GM08714 (cell line): ENCODE measurements around the gene LRP2BP.

Source experiments
- H3K4me3 ChIP-seq: fragments of 200-500 bp; sonication (Bioruptor generic); 2 replicates; pipeline ENCODE4 v1.5.1; 2014; ENCODE audit warnings: mild to moderate bottlenecking, low read length, inconsistent platforms
- ZNF274 ChIP-seq: IDR thresholded peaks from 2 replicates; pipeline ENCODE4 v1.6.1; 2012; ENCODE audit warnings: mild to moderate bottlenecking, low read depth, low read length

The LRP2BP gene

GRCh38 chr4:185358959-185359358 is 36.8 kb downstream of the LRP2BP start:
- no peak for TF ChIP-seq ZNF274
- H3K4me3 ChIP-seq = no peak overlapping the region

- TF ChIP-seq ZNF274 = no peak
- H3K4me3 ChIP-seq = no peak overlapping the region
These were observed 37.2 kb downstream of the LRP2BP start for GRCh38 chr4:185358514-185358913.

- no peak for TF ChIP-seq ZNF274
- no peak overlapping the region for H3K4me3 ChIP-seq
These were observed 37.8 kb downstream of the LRP2BP start for GRCh38 chr4:185357733-185358440.

GRCh38 chr4:185357211-185357610 is 38.5 kb downstream of the LRP2BP start:
- no peak for TF ChIP-seq ZNF274
- no peak overlapping the region for H3K4me3 ChIP-seq

GRCh38 chr4:185352741-185353140 is 43.0 kb downstream of the LRP2BP start:
- no peak for TF ChIP-seq ZNF274
- no peak overlapping the region for H3K4me3 ChIP-seq

DNA sequence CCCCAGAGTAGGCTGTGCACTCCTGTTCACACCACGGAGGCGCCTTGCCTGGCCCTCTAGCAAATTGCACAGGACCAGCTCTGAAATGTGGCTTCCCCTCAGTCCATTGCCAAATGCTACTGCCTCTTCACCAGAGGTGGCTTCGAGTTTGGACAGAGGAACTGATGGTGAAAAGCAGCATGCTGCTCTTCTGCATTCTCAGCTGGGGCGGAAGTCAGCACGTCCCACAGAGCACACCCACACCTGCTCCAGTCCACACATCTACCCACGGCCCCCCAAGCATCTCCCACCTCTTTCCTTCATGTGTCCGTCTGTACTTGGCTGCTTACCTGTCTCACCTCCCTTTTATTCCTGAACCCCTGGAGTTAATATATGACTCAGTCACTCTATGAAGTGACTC is 43.5 kb downstream of the LRP2BP start:
- no peak for TF ChIP-seq ZNF274

DNA sequence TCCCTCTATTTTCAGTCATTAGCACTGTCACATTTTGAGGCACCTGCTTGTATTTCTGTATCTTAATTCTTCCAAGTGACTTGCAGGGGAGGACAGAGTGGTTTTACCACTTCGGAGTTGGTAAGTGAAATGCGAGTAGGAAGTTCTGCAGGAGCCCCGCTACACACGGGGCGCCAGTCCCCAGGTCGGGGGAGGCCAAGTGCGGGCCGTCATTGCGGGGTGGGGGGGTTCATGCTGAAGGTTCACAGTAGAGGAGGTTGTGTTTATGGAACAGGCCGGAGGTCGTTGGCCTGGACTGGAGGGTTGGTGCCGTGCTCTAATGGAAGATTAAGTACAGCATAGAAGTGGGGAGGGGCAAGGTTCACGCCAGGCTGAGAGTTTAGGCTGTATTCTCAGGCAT is 44.0 kb downstream of the LRP2BP start:
- H3K4me3 ChIP-seq = no peak overlapping the region

More for the DNA sequence above, 43.5 kb downstream of the LRP2BP start:
- H3K4me3 ChIP-seq = no peak overlapping the region

DNA sequence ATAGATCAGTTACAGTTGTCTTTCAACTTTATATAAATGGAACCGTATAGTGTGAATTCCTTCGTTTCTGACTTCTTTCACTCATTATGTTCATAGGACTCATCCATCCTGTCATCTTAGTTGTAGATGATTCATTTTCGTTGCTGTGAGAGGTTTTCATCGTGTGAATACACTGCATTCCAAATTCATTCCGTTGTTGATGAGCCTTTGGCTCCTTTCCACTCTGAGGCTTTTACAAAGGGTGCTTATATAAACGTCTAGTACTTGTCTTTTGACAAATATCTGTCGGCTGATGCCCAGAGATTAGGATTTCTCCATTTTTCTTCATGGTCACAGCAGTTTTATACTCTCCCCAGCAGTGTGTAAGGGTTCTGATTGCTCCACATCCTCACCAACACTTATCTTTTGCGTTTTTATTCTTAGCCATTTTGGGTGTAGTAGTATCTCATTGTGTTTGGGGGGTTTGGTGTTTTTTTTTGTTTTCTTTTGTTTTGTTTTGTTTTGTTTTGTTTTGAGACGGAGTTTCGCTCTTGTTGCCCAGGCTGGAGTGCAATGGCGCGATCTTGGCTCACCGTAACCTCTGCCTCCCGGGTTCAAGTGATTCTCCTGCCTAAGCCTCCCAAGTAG is 48.6 kb downstream of the LRP2BP start:
- TF ChIP-seq ZNF274 = no peak
- H3K4me3 ChIP-seq = no peak overlapping the region

More for the DNA sequence above, 44.0 kb downstream of the LRP2BP start:
- TF ChIP-seq ZNF274 = no peak

DNA sequence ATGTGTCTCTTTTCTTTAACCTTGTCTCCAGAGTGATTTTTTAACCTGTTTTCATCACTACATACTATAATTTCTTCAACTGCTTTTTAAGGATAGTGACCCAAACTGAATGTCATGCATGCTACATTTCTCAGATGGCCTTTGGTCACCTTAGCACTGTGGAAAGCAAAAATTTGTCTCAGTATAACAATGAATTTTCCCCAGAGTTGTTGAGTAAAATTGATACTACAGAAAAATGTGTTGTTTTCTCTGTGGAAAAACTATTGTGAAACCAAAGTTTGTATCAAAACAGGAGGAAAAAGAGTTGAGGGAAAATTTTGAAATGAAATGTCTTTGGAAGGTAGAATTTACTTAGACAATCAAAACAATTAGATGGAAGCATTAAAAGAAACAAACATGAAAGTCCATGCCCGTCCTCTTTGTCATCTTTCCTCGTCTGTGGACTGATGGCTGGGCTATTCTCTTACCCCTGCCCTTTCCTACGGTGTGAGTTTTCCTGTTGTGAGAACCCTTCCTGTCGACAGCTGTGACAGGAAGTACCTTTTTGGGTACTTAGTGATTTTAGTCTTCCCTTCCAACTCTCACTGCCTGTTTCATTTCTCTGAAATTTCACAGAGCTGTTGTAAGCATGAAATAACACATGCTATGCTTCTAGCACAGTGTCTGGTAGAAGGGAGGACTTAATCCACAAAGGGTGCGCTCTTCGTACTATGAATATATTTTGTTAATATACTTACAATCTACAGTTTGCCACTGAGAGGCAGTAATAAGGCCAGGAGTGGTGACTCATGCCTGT is 50.8 kb downstream of the LRP2BP start:
- TF ChIP-seq ZNF274 = no peak
- H3K4me3 ChIP-seq = peak overlapping the region; percentile 18; the same call in 1 of the 2 replicates

DNA sequence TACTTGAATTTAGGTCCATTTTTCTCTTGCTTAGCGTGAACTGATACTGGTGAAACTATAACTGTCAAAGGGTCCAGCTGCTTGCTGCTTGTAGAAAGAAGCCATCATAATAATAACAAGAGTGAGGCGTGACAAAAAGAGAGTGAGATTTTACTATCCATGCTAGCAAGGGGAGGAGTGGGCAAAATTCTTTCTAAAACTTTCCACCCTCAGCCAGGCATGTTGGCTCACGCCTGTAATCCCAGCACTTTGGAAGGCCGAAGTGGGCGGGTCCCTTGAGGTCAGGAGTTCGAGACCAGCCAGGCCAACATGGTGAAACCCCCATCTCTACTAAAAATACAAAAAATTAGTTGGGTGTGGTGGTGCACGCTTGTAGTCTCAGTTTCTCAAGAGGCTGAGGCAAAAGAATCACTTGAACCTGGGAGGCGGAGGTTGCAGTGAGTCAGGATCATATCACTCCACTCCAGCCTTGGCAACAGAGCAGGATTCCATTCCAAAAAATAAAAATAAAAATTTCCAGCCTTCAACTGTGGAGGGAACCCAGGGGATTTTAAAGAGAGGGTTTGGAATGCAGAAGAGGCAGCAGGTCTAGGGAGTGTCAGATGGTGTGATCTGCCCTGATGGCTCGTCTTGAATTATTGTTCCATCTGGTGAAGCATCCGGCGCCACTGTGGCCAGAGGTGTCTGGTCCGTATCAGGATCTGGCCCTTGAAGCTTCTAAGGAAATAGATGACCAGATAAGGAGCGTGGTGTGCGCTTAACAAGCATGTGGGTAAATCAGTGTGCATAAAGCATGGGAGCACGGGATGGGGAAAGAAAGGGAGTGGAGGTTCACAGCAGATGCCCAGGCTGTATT is 51.8 kb downstream of the LRP2BP start:
- peak overlapping the region; percentile 4; the same call in 1 of the 2 replicates for H3K4me3 ChIP-seq
- no peak for TF ChIP-seq ZNF274

DNA sequence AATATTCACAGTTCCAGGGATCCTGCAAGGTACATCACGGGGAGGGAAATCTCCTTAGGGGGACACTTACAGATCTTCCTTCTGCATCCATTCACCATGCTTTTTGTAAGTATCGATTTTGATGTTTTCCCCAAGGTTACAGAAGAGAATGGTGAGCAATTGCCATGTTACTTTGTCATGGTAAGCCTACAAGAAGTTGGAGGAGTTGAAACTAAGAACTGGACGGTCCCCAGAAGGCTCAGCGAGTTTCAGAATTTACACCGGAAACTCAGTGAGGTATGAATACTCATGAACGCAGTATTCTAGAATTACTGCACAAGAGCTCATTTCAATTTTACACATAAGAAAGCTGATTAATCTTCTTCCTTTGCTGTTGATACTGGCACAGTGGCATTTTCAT is 53.9 kb downstream of the LRP2BP start:
- no peak for TF ChIP-seq ZNF274
- H3K4me3 ChIP-seq = no peak overlapping the region

DNA sequence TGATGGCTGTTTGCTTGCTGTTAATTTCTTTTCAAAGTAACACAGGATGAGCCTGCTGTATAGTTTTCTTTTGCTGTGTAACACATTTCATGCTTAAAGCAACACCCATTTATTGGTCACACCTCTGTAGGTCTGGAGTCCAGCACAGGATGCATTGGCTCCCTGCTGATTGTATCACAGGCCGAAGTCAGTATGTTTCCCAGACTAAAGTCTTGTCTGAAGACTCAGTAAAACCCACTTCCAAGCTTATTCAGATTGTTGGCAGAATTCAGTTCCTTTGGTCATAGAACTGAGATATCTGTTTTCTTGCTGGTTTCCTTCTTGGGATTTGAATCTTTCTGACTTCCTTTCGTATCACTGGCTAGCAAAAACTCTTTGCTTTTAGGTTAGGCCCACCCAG is 54.3 kb downstream of the LRP2BP start:
- no peak overlapping the region; the same call in 1 of the 2 replicates for H3K4me3 ChIP-seq
- no peak for TF ChIP-seq ZNF274

GRCh38 chr4:185339941-185340340 is 55.8 kb downstream of the LRP2BP start:
- TF ChIP-seq ZNF274 = no peak
- no peak overlapping the region for H3K4me3 ChIP-seq

DNA sequence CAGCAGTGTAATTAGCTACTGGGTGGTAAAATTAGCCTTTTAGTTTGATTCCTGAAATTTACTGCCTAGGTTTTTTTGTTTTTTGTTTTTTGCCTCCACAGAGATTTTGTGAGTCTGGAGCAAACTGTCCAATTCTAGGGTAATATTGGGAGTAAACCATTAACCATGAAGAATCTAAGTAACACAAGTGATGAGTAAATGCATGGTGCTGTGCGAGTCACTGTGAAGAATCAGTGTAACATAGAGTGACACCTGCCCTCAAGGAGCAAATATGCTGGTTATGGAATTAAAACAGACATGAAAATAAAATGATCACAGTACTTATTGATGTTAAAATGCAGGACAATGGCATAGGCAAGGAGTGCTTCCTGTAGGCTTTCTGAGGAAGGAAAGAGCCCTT is 60.1 kb downstream of the LRP2BP start:
- TF ChIP-seq ZNF274 = no peak
- no peak overlapping the region for H3K4me3 ChIP-seq
